ENCODE measurements around the gene BCL6. TPM values are rescaled to one million over a fixed set of nuclear protein-coding genes. Genes with fewer than 3 reads are reported as not detected.
A peak's percentile ranks its signal among the peaks of the same experiment; 100 is the strongest.

The BCL6 gene
- total RNA-seq, 1 donor from 2014 or later, result 123 TPM

DNA sequence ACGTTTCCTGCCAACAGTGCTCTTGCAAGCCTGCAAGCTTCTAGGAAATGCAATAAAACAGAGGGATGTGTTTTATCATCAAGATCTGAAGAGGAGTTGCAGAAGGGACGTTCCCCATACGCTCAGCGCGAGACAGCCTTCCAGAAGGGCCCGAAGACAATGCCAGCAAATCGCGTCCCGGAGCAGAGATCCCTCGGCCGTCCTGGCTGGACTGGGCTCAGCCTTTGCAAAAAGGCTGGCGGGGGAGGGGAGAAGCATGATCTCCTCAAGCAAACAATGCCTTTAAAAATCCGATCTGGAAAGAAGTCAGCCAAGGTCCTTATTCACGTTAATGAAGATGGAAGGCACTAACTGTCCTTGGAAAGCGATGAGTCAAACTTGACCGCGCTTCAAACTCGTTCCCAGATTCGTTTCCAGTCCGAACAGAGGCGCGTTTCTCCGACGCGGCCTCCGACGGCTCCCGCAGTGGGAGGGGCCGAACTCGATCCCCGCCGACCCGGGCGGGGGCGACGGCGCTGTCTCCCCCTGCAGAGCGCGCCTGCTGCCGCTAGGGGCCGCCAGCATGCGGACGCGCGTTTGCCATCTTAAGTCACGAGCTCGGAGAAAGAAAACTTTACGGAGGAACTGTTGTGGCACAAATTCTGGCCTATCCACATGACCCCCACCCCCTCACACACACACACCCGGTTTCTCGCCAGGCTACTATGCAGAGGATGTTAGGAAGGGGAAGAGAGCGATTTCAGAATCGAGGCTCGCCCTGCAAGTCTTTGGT is 5.5 kb downstream of the BCL6 start:
- DNase-seq, result peak; percentile 88
- peaks cover 62% of the 10 kb centered on the region for H3K4me1 ChIP-seq
- H3K4me3 ChIP-seq, result peak overlapping the region; percentile 69
- ATAC-seq, result peak; percentile 39 to 66
- TF ChIP-seq, protein P1, sequence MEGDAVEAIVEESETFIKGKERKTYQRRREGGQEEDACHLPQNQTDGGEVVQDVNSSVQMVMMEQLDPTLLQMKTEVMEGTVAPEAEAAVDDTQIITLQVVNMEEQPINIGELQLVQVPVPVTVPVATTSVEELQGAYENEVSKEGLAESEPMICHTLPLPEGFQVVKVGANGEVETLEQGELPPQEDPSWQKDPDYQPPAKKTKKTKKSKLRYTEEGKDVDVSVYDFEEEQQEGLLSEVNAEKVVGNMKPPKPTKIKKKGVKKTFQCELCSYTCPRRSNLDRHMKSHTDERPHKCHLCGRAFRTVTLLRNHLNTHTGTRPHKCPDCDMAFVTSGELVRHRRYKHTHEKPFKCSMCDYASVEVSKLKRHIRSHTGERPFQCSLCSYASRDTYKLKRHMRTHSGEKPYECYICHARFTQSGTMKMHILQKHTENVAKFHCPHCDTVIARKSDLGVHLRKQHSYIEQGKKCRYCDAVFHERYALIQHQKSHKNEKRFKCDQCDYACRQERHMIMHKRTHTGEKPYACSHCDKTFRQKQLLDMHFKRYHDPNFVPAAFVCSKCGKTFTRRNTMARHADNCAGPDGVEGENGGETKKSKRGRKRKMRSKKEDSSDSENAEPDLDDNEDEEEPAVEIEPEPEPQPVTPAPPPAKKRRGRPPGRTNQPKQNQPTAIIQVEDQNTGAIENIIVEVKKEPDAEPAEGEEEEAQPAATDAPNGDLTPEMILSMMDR (IDR thresholded peaks at IDR 0.05), result peak; percentile 95
- H3K9me3 ChIP-seq, result no peaks in the 10 kb centered on the region
- peak overlapping the region; percentile 99 for H3K27ac ChIP-seq
- H3K36me3 ChIP-seq, result peaks cover 2% of the 10 kb centered on the region
- H3K27me3 ChIP-seq (ENCODE audit: low read depth), result no peaks in the 10 kb centered on the region
- intact Hi-C loops (cut with DNase I), result no loop called here

DNA sequence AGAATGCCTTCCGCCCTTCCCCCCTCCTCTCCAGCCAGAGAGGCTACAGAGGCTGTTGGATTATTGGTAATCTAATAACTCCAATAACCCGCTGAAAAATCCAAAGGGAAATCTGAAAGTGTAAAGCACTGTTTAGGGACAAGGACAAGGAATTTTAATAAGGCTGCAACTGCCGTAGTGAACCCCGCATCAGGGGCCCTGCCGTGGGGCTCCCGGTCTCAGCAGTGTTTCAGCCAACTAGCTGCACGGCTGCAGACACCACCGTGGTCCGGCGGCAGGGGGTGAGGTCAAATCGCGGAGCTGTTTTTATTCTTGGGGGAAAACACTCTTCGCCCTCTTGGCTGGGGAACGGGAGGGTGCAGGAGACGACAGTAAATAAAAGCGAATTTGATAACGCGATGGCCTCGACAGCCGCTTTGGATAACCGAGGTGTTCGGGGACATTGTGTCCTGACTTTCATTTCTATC is 6.1 kb downstream of the BCL6 start:
- Histone ChIP-seq H3K4me1 (peaks cover 62% of the 10 kb centered on the region), H3K36me3 (peaks cover 8% of the 10 kb centered on the region), H3K9me3 (no peaks in the 10 kb centered on the region), H3K4me3 (peak overlapping the region; percentile 69), H3K27ac (peak overlapping the region; percentile 99), H3K27me3 (ENCODE audit: low read depth) (no peaks in the 10 kb centered on the region)
- DNase-seq (no peak), ATAC-seq (no peak)
- TF ChIP-seq, protein P1 (IDR thresholded peaks at IDR 0.05), result no peak
- intact Hi-C loops (cut with DNase I), result no loop called here

DNA sequence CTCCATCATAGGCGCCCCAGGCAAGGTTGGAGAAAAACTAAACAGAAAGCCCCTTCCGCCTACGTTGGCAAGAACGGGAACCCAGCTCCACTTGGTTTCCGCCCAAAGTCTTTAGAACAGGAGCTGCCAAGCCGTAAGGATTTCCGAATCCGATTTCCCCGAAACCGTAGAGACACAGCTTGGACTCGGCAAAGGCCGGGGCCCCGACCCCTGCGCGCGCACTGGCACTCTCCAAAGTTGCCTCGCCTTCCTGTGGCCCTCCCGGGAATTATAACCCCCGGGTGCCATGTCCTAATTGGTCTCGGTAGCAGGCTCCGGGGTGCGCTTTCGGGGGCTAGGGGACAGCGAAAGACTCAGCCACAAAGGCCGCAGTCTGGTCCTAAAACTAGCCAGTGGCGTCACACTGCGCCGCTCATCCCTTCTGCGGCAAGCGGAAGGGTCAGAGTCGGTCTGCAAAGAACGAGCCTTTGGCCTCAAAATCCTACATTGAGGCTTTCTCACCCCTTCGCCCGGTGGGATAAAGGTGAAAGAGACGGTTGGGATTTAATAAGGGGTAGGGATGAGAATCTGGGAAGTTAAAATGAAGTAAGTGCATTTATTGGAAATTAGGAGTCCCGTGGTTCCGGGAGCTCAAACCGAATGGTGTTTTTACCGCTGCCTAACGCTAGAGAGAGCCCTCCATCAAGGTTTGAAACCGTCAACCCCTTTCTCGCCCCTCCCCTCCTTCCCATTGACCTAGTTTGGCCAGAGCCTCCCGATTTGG is 6.8 kb downstream of the BCL6 start:
- Histone ChIP-seq H3K9me3 (no peaks in the 10 kb centered on the region), H3K27ac (peak overlapping the region; percentile 99), H3K4me1 (peaks cover 62% of the 10 kb centered on the region), H3K27me3 (ENCODE audit: low read depth) (no peaks in the 10 kb centered on the region), H3K36me3 (peaks cover 15% of the 10 kb centered on the region), H3K4me3 (peak overlapping the region; percentile 69)
- TF ChIP-seq, protein P1 (IDR thresholded peaks at IDR 0.05), result peak; percentile 69
- DNase-seq, result peak; percentile 88
- intact Hi-C loops (cut with DNase I), result no loop called here
- peak; percentile 69 to 76 for ATAC-seq

DNA sequence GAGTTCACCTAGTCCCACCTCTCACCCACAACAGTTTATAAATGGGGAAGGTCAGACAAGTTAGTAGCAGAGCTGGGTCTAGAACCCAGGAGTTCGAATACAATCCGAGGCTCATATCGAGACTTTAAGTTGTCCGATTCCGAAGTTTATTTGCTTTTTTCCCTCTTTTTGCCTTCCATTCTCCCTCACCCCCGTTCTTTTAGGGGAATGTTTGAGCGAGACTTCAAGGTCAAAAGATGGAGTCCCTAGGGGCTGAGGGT is 7.3 kb downstream of the BCL6 start:
- Histone ChIP-seq H3K36me3 (peaks cover 20% of the 10 kb centered on the region), H3K4me3 (peak overlapping the region; percentile 69), H3K4me1 (peaks cover 61% of the 10 kb centered on the region), H3K27me3 (ENCODE audit: low read depth) (no peaks in the 10 kb centered on the region), H3K27ac (peak overlapping the region; percentile 99), H3K9me3 (no peaks in the 10 kb centered on the region)
- ATAC-seq (no peak), DNase-seq (no peak)
- intact Hi-C loops (cut with DNase I), result no loop called here
- TF ChIP-seq, protein P1 (IDR thresholded peaks at IDR 0.05), result no peak

DNA sequence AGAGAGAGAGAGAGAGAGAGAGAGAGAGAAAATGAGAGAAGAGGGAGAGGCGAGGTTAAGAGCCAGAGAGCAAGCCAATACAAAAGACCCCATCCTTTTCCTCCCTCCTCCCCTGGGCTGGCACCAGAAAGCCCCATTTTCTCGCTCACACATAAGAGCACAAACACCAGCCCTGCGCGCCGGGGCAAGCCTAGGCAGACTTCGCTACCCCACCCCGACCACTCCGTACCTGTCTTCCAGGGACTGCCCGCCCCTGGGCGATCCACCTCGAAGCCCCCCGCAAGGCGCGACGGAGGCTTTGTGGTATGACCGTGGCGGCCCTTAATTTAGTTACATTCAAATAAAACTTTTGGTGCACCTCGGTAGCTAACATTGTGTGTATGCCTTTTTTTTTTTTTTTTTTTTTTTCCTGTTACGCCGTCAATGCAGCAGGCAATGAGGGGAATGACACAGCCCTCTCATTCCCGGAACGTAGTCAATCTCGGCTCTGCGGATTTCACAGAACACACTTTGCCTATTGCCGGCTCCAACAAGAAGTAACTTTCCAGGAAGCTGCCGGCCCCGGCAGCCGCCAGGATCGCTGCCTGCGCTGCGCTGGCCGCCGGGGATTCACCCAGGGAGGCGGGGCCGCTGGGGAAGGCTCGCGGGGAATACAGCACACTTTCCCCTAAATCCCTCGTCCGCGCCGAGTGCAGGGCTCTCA is 7.7 kb downstream of the BCL6 start:
- ATAC-seq (peak; percentile 57 to 69), DNase-seq (peak; percentile 88)
- TF ChIP-seq, protein P1 (IDR thresholded peaks at IDR 0.05), result no peak
- Histone ChIP-seq H3K4me1 (peaks cover 56% of the 10 kb centered on the region), H3K36me3 (peaks cover 24% of the 10 kb centered on the region), H3K4me3 (peak overlapping the region; percentile 69), H3K9me3 (no peaks in the 10 kb centered on the region), H3K27me3 (ENCODE audit: low read depth) (no peaks in the 10 kb centered on the region), H3K27ac (peak overlapping the region; percentile 99)
- intact Hi-C loops (cut with DNase I), result no loop called here
